Glomerular visceral epithelial cell (primary cell): ENCODE data around the gene ATP5F1C.
"Not testable (repeated sequence)": the region's sequence is repeated elsewhere in the genome, so short reads cannot be mapped to it uniquely, and the experiment has no call there.

Experiments
- DNase-seq: peaks from one replicate; pipeline ENCODE4 v3.0.0-alpha.2; 2016; ENCODE audit errors: extremely low spot score

ATP5F1C gene

DNA sequence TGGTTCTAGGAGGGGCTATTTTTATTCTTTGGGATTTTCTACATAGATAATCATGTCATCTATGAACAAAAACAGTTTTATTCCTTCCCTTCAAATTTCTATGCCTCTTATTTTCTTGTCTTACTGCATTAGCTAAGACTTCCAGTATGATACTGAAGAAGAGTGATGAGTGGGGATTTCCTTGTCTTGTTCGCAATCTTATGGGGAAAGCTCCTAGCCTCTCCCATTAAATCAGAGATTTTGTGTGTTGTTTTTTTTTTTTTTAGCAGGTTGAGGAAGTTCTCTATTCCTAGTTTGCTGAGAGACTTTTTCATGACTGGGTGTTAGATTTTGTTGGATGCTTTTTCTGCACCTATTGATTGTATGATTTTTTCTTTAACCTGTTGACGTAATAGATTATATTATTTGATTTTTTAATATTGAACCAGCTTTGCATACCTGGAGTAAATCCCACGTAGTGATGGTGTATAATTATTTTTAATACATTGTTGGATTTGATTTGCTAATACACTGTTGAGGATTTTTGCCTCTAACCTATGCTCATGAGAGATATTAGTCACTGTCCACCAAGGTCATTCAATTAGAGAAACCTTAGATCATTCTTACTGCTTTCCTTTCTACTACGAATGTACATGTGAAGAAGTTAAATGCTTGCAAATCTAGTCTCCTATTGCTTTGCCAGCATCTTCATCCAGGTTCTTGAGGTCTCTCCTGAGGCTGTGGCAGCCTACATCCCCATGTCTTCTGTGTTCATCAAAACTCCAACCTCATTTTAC is 6.5 kb downstream of the ATP5F1C start:
- no peak for DNase-seq

DNA sequence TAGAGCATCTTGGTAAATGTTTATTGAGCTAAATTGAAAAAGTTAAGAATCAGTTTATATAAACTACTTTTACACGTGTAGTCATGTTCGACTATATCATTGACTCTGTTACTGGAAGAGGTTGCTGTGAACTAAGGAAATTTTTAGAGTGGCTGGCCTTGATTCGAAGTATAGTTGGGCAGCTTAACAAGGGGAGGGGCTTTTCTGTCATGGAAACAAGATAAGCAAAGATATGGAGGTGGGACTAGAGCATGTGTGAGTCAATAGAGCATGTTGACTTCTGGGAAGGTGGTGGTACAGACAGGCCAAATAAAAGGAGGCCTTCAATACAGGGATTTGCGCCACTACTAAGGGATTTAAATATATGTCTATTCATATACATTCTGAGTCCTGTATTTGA is 7.6 kb downstream of the ATP5F1C start:
- no peak for DNase-seq

DNA sequence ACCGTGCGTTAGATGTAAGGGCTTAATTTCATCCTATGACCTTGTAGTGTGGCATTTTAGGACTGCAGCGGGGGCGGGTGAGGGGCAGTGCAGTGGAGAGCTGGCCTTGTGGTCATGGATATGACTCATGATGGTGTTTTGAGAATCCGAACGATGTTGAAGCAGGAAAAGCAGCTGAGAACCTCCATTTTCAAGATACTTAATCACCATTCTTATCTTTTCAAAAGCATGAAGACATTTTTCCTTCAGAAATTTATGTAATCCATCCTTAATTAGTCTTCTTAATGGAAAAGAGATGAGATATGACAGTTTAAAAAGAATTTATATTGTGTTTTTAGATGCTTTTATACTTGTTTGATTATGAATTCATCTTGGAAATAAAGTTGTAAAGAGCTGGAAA is 9.6 kb downstream of the ATP5F1C start:
- DNase-seq, result peak; percentile 77

DNA sequence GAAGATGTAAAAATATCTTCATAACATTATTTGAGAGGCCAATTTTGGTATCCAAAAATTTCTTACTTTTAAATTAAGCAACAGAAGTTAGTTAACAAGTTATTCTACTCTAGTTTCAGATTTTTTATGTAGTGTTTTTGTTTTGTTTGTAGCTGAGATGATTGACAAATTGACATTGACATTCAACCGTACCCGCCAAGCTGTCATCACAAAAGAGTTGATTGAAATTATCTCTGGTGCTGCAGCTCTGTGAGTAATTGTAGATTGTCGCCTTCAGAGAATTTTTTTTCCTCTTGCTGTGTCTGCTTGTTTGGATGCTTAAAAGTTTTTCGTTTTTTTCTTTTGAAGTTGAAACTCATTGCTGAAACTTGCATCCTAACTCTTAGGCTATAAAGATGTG is 14.6 kb downstream of the ATP5F1C start:
- DNase-seq, result no peak

DNA sequence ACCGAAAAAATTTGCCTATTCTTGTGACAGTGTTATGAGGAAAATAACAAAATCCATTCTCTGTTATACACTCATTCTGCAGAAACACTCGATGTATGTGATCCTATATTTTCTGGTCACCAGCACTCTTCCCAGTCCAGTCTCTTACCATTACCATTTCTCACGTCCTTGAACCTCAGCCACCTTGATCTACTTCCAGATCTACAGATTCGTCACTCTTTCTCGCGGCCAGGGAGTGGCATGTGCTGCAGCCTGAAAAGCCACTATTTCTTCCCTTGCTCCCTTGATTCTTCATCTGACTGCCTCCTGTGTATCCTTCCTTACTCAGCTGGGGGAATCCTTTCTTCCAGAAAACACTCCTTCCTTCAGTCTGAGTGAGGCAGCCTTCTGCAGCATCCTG is 16.2 kb downstream of the ATP5F1C start:
- no peak for DNase-seq

DNA sequence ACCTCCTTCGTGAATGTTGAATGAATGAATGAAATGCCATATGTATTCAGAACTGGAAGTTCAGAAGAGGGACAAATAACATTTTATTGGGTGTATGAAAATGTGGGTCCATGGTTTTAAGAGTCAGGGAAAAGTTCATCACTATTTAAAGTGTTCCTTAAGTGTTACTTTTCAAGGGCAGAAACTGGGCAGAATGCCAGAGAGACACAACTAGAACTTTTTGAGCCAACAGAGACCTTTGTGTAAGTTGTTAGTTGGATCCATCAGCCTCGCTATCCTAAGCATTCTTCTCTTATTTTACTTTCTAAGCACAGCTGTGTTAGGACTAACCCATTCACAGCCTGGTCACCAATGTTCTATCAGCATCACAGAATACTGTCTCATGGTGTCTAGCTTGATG is 16.8 kb downstream of the ATP5F1C start:
- no peak for DNase-seq

DNA sequence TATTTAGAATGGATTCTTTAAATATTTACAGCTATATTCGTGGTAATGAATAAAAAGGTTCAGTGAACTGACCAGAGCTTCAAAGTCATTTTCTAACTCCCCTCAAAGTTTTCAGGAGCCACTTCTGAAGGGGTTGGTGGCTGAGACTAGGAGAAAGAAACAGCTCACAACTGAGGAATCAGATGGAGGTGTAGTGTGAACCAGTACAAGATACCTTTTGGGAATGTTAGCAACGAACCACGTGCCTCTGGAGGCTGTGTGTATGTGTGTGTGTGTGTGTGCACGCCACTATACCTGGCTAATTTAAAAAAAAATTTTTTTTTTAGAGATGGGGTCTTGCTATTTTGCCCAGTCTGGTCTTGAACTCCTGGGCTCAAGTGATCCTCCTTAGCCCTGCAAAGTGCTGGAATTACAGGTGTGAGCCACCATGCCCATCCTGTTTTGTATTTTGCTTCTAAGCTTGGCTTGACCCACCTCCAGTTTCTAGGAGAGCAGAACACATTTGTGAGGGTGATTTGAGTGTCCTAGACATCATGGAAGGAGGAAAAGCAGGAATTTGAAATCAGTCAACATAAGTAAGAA is 20.8 kb downstream of the ATP5F1C start:
- DNase-seq, result no peak

DNA sequence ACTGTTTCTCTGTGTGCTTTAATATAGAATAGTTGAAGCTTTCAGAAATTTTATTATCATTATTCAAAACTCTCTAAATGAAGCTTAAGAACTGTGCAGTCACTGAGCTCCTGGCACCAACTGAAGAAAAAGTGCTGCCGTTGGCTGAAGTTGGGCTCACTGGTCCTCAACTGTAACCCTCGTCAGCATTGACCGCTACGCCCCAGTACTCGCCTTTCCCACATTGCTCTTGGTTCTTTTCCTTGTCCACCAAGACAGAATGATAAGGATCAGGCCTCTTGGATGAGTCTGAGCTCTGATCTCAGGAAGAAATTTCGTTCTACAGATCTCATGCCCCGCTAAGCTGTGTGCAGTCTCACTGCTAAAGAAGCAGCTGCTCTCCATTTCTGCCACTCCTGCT is 22.5 kb downstream of the ATP5F1C start:
- no peak for DNase-seq

DNA sequence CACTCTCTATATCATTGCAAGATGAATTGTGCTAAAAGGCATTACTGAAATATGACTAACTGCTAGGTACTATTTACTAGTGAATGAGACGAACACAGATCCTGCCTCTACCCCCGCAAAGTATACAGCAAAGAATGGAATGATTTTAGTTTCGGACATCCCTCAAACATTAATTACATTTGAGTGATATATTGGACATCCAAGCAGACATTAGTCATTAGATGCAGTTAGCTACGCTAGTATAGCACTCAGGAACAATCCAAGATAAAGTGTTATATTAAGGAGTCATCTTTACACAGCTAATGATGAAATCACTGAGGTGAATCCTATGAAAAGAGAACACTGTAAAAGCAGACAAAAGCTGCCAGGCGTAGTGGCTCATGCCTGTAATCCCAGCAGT is 23.0 kb downstream of the ATP5F1C start:
- DNase-seq, result no peak

DNA sequence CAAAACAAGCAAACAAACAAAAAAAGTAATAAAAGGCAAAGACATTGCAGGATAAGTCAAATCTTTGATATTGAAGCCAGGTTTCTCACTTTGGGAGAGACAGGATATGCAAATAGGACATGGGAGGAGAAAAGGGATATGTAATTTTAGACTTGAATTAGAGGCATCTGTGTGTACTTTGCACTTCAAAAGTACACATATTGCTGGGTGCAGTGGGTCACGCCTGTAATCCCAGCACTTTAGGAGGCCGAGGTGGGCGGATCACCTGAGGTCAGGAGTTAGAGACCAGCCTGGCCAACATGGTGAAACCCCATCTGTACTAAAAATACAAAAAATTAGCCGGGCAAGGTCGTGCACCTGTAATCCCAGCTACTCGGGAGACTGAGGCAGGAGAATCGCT is 23.8 kb downstream of the ATP5F1C start:
- not testable (repeated sequence) for DNase-seq

DNA sequence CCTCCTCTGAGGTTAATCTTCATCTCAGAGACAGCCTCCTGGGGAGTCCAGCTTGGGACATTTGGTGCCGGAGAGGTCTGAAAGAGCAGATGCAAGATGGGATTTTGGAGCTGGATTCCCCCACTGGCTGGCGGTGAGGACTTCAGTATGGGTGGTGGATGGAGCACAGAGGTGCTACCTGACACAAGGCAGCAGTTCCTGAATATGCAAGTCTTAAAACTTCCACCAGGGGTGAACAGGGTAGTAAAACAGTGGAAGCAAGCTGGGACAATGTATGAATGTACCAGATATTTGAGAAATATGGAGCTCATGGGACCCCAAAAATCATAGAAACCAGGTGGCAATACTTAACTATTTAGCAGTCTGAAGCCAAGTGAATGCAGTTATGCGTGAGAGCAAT is 25.5 kb downstream of the ATP5F1C start:
- DNase-seq, result no peak

DNA sequence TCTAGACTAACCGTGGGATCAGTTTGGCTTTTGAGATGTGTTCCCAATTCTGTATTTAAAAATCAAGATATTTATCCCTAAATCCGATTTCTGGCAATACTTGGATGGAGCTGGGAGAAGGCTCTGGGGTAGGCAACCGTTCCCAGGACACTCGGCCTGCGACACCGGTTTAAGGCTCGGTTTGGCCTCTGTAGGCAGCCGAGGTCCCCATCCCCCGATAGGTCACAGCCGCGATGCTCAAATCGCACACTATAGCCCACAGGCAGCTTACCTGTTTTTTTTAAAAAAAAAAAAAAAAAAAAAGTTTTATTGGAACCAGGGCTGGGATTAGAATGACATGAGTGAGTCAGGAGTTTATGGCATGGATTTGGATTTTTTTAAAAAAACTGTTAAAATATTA is 29.6 kb downstream of the ATP5F1C start:
- DNase-seq, result no peak

DNA sequence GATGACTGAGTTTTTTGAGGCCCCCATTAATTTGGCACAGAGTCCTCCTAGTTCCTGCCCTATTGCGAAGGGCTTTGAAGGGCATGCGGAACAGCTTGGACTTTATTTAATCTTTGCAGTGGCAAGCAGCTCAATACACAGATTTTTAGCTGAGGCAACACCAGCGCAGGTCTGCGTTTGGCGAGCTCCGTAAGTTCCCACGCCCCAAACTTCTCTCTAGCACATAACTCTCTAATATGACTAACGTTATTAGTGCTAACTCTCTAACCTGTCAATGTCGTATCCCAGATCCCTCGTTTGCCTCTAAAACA is 30.0 kb downstream of the ATP5F1C start:
- DNase-seq, result no peak

DNA sequence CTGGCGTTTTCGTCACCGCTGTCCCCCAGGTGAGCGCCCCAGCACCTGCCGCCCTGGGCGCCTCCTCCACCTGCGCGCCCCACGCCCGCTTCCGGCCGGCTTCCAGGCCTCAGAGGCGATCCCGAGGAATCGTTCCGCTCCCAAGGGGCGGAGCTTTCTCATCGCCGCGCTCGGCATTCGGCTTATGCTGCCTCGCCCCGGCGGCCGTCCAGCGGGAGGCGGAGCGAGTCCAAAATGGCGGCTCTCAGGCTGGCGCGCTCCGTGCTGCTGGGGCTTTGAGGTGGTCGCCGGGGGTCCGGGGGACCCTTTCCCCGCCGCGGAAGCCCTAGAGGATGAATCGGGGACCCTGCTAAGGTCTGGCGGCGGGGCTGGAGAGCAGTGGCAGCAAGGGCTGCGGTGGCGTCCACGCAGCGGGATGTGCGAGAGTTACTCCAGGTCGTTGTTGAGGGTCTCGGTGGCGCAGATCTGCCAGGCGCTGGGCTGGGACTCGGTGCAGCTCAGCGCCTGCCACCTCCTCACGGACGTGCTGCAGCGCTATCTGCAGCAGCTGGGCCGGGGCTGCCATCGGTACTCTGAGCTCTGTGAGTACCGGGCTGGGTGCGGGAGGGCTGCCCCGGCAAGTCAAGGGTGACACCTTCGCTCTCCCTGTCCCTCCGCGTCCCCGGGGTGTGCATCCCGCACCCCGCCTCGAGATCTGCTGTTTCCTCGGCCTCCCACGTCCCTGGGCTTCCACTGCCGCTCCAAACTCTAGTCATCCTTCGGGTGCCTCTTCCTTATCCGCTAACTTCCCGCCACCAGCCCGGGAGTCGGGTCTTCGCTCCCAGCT is 30.5 kb downstream of the ATP5F1C start, which contains the start of gene TAF3:
Gene TAF3 (plus strand): TSS at position 211 of the 826 bp plus-strand sequence. CDS start 205 bp downstream, at position 416.
- DNase-seq, result peak; percentile 84

DNA sequence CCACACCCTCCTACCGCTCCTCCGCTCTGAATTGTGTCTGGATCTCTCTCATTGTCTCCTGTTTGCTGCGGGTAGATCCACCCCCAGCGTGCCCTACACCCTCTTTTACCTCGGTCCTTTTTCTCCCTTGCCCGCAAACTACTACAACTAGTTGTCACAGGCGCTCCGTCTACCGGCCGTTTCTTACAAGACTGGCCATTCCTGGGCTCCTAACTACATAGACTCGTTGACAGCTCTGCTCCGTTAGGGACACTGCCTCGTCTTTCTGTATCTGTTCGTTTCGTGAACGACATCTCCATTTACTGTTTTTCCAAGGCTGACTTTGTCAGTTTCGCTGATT is 31.1 kb downstream of the ATP5F1C start:
- peak; percentile 39 for DNase-seq

DNA sequence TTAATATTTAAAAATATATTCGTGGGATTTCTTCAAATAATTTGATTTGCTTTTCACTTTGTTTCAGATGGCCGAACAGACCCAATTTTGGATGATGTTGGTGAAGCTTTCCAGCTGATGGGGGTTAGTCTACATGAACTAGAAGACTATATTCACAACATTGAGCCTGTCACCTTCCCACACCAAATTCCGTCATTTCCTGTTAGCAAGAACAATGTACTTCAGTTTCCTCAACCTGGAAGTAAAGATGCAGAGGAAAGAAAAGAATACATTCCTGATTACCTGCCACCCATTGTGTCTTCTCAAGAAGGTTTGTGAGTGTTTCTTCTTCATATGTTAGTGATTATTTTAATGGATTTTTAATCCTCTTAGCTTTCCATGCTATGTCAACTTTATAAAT is 36.3 kb downstream of the ATP5F1C start:
- no peak for DNase-seq

DNA sequence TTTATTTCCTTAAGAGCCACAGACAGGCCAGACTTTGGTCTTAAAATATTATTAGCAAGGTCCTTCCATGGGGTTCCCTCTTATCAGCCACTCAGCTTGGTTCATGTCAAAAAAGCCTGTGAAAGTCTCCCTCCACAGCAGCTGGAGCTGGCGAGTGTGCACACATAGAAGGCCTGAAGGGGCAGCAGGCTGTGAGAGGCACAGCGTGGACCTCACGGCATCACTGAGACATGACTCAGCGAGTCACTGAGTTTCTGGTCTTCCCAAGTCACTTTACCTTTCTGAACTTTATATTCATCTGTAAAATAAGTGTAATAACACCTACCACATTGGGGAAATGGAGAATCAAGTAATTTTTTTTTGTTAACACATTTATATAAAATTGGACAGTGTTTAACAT is 39.0 kb downstream of the ATP5F1C start:
- DNase-seq, result peak; percentile 60

DNA sequence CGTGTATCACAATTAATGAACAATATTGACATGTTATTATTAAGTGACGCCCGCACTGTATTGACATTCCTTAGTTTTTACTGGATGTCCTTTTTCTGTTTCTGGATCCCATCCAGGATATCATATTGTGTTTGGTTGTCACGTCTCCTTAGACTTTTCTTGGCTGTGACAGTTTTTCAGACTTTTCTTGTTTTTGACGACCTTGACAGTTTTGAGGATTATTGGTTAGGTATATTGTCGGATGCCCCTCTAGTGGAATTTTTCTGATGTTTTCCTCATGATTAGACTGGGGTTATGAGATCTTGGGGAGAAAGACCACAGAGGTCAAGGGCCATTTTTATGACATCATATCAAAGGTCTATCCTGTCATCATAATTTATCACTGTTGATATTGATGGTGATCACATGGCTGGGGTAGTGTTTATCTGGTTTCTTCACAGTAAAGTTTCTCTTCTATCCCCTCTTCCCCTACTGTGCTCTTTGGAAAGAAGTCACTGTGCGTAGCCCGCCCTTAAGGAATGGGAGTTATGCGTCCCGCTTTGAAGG is 41.4 kb downstream of the ATP5F1C start:
- DNase-seq, result no peak

DNA sequence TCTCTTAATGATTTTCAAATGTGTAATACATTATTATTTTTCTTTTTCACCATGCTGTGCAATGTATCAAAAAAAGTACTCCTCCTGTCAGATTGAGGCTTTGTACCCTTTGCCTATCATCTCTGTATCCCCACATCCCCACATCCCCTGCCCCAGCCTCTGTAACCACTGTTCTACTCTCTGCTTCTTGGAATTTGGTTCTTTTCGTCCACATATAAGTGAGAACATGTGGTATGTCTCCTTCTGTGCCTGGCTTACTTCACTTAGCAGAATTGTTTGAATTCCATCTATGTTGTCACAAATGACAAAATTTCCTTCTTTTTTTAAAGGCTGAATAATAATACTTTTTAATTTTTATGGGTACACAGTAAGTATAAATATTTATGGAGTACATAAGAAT is 44.1 kb downstream of the ATP5F1C start:
- DNase-seq, result no peak

DNA sequence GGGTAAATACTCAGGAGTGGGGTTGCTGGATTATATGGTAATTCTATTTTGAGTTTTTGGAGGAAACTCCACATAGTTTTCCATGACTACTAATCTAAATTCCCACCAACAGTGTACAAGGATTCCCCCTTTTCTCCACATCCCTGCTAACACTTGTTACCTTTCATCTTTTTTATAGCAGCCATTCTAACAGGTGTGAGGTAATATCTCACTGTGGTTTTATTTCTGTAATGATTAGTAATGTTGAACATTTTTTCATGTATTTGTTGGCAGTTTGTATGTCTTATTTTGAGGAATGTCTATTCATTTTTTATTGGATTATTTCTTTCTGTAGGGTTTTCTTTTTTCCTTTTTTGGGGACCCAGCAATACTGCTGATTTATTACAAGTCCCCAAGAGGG is 45.2 kb downstream of the ATP5F1C start:
- no peak for DNase-seq

DNA sequence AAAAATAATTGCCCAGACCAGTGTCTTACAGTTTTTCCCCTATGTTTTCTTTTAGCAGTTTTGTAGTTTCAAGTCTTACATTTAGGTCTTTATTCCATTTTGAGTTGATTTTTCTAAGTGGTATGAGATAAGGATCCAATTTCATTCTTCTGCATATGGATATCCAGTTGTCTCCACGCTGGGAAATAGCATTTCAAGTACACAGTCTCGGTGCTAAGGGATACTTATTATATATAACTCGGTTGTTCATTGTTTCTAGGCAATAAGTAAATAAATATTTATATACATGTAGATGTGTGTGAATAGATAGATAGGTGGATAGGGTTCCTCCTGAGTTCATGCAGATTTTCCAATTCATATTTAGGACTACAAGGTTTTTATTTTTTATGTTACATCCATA is 46.3 kb downstream of the ATP5F1C start:
- no peak for DNase-seq

DNA sequence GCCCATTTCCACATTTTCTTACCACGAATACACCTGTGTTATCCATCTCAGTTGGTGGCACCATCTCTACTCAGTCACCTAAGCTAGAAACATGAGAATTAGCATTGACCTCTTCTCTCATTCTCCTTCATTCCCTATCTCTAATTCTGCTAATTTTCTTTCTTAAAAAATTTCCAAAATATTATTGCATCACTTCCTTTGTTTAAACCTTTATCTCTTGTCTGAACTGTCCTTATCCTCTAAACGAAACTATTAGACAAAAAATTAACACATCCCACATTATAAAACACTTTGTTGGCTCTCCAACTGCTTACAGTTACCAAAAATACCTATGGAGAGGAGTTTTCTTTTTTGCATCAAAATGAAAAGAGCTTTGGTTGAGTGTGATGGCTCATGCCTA is 48.6 kb downstream of the ATP5F1C start:
- DNase-seq, result no peak

DNA sequence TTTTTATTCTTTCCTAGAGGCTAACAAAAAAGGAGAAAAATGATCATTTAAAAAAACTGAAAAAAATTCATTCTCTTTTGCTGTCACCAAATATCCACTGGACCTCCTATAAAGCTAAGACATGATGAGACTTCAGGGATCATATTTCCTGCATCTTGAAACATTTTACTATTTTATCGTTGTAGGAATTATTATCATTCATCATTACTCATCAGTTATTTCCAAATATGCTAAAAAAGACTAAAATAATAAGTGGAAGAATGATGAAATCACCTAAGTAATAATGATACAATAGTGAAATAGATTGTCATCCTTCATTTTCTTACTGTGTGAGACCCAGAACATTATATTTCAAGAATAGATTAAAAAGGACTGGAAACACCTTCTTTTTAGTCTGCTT is 58.6 kb downstream of the ATP5F1C start:
- no peak for DNase-seq
